NCI-H2081 treated with DMSO at 0.1 percent for 48 hours (cell line): ENCODE data around the gene CHRNA7.
A peak's percentile ranks its signal among the peaks of the same experiment; 100 is the strongest.

Experiments
- DNase-seq: peaks from one replicate; lab custom pipeline; 2025; lab: John Stamatoyannopoulos, UW

The CHRNA7 gene

GRCh38 chr15:32029862-32030781 lies at the start of gene CHRNA7:
CHRNA7 (plus strand) TSS chr15:32030515; CDS start chr15:32030595, 80 bp downstream.
- peak; percentile 46 for DNase-seq

- DNase-seq = no peak
Measured at GRCh38 chr15:31985607-31986006, 44.7 kb upstream of the CHRNA7 start.

- DNase-seq = no peak
Measured at GRCh38 chr15:31993062-31993461, 37.3 kb upstream of the CHRNA7 start.

DNA sequence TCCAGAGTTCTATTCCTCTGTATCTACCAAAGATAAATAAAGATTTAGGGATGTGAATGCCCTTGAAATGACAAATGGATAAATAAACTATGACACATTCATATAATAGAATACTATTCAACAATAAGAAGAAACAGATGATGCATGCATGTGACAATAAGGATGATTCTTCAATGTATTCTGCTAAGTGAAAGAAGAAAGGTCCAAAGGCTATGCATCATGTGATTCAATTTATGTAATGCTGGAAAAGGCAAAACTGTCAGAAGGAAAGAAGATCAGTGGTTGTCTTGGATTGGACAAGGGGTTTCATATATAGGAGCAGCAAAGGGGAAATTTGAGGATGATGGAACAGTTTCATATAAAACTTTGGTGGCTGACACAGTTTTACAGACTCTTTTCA lies 32.6 kb upstream of the CHRNA7 start:
- no peak for DNase-seq

- DNase-seq = no peak
Measured at GRCh38 chr15:32003558-32003957, 26.8 kb upstream of the CHRNA7 start.

DNA sequence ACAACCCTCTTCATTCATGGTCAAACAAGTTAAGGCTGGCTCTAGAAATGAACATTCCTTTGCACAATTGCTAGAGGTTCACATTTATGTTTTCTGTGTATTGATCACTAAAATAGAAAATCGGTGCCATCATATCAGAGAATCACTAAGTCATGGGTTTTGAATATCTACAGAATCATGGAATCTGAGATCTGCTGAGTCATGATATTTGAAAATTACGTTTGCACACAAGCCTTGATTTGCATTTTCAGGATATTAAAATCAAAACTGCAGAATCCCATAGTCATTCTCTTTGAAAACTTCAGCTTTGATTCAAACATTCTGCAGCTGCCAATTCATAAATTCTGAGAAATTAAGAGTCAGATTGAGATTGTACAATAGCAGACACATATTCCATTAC lies 26.1 kb upstream of the CHRNA7 start:
- DNase-seq = no peak

GRCh38 chr15:32007355-32007960 lies 22.9 kb upstream of the CHRNA7 start:
- DNase-seq = no peak

- DNase-seq = no peak
Measured at GRCh38 chr15:32014953-32015352, 15.4 kb upstream of the CHRNA7 start.

DNA sequence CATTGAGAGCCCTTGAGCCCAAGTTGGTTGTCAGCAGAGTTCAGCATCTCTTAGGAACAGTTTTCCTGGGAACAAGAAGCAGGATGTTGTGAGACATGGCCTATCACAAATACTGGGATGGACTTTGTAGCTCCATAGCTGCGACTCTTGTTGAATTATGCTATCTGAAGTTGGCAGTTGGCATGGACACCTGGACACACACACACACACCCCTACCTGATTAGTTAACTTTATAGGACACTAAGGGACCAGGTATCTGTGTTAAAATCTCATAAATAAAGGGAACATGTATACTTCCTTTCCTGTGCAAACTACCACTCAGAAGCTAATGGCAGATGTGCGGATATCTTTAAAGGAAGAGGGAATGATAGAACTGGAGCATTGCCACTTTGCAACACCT lies 10.2 kb upstream of the CHRNA7 start:
- no peak for DNase-seq

DNA sequence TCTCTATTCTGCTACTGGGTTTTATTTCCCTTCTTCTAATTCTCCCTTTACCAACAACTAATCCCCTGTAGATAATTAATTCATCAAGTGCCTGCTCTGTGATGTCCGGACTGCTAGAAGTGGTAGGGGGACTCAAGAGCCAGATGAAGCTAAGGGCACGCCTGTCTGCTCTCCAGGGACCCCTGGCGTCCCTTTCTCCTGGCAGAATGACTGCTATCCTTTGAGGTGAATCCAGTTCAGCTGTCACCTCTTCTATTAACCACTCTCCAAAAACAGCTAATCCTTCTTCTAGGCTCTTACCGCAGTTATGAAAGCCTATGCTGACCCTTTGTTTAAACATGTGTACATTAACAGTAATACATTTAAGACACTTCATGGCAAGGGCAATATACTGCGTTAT lies 1.4 kb upstream of the CHRNA7 start:
- DNase-seq = no peak

DNA sequence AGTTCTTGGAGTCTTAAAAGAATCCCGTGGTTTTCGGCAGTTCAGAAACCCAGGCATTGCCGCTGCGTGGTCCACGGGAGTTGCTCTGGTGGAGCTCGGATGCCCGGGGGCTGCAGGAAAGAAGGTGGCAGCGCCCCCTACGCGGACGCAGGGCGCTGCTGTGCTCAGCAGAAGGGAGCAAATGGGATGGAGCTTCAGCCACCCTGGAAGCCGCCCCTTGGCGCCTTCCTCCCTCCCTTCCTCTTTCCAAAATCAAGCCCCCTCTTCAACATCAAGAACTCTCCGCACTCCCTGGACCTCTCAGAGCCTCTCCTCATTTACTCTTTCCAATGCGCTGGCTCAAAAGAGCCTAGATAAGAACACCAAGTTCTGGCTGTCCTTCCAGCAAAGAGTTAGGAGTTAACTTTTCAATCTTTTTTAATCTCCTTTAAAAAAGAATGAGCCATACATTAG lies 880 bp upstream of the CHRNA7 start:
- no peak for DNase-seq

DNA sequence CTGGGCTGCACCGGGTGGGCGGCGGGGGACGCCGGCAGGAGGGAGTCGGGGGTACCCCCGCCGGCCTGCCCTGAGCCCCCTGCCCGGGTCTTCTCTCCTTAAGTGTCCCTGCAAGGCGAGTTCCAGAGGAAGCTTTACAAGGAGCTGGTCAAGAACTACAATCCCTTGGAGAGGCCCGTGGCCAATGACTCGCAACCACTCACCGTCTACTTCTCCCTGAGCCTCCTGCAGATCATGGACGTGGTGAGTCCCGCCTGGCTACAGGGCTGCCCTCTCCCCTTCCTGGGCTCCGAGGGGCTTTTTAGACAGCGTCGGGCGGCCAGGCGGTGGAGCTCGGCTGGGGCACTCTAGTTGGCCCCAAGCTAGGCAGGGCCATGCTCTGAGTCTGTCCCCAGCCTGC lies 480 bp downstream of the CHRNA7 start:
- DNase-seq = no peak

DNA sequence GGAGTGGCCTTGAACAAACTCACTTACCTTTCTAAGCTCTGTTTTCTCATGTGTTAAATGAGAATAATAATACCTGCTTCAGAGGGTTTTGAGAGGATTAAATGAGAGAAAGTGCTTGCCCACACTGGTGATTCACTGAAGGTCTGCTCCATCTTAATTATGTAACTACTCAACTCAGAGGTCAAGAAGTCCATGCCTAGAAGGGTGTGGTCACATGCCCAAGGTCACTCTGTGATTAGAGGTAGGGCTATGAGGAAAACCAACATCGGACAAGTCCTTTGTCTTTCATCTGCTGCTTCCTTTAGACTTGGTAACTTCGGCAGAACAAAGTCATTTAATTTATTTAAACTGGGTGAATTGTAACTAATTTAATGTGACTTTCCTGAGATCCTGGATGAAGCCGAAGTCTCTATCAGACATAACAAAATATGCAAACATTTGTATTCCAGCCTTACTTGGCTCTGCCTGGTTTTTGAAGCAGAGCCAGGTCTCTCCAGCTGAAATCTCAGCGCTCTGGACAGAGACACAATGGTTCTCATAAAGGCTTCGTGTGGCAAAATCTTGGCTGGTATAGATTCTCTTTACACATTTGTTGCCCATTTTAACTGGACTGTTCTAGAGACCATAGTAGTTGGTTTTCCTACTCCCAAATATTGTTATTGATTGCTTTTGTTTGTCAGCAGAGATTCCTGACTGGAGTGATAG lies 3.0 kb downstream of the CHRNA7 start:
- no peak for DNase-seq

- DNase-seq = no peak
Measured at GRCh38 chr15:32034106-32034505, 3.8 kb downstream of the CHRNA7 start.

- no peak for DNase-seq
Measured at GRCh38 chr15:32035285-32035684, 5.0 kb downstream of the CHRNA7 start.

DNA sequence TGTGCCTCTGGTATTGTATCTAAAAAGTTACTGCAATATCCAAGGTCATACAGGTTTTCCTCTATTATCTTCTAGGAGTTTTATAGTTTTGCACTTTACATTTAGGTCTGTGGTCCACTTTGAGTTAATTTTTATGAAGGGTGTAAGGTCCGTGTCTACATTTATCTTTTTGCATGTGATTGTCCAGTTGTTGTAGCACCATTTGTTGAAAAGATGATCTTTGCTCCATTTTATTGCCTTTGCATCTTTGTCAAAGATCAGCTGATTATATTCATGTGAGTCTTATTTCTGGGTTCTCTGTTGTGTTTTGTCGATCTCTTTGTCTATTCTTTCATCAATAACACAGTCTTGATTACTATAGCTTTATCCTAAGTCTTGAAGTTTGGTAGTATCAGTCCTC lies 6.7 kb downstream of the CHRNA7 start:
- no peak for DNase-seq

- DNase-seq = no peak
Measured at GRCh38 chr15:32041294-32041693, 11.0 kb downstream of the CHRNA7 start.

DNA sequence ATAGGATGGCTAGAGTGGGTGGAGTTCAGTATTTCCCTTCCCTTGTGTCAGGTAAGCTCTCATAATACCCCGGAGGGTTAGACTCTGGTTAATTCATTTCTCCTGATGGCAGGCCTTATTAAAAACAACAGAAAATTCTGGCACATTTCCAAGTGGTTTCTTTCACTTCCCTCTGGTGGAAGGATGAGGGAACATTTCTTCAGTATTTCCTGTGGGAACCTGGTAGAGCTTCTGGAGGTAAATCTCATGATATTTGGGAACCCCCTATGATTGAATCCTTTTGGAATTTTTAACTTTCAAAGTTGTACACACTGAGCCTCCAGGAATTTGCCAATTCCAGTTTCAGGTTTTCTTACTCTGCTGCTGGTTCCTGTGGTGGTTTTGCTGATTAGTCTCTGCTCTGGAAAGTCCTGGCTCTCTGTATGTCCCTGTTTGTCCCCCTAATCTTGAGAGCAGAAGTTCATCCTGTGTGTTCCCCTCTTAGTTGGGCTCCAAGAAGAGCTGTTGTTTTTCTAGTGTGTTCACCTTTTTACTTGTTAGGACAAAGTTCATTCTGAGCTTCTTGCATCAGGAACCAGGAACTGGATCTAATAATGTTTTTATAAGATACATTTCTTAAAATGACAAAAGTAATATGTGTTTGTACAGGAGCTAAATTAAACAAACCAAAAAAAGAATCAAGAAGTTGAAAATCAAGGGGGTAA lies 12.1 kb downstream of the CHRNA7 start:
- no peak for DNase-seq

GRCh38 chr15:32053719-32054118 lies 23.4 kb downstream of the CHRNA7 start:
- peak; percentile 32 for DNase-seq

DNA sequence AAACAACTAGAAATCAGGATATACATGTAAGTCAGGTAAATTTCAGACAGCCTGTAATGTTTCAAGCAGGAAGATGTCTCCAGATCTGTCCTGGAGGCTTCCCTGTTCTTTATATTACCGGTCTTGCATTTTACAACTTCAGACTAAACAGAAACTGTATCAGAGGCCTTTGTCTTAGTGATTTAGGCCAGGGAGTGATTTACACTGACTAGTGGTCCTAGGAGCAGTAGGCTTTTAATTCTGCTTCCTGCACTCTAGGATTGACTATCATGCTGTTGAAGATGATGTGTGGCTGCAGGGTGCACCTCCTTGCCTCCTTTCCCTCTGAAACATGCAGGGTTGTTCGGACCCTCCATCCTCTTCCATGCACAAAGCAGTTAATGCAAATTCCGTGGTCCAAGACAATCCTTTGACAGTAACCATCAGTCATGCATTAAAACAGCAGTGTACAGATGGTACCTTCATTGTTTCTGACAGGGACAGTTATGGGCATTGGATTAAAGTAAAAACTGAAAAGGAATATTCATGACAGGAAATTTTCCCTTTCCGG lies 27.6 kb downstream of the CHRNA7 start:
- DNase-seq = no peak

GRCh38 chr15:32060706-32061105 lies 30.4 kb downstream of the CHRNA7 start:
- DNase-seq = no peak

DNA sequence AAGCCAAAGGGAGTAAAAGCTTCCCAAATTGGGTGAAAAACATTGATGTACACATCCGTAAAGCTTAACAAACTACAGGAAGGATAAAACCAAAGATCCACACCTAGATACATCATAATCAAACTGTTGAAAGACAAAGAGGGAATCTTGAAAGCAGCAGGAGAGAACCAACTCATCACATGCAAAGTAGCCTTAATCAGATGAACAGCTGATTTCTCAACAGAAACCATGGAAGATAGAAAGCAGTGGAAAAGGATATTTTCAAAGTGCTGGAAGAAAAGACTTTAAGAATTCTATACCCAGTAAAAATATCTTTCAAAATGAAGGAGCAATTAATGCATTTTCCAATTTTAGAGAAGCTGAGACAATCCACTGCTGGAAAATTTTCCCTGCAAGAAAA lies 36.8 kb downstream of the CHRNA7 start:
- DNase-seq = no peak
